ENCODE measurements around the gene TNS4. TPM values are rescaled to one million over a fixed set of nuclear protein-coding genes. Genes with fewer than 3 reads are reported as not detected.

Gene TNS4
- total RNA-seq, 4 donors from 2014 or later: 1.8 to 2.1 TPM; not detected in 2

DNA sequence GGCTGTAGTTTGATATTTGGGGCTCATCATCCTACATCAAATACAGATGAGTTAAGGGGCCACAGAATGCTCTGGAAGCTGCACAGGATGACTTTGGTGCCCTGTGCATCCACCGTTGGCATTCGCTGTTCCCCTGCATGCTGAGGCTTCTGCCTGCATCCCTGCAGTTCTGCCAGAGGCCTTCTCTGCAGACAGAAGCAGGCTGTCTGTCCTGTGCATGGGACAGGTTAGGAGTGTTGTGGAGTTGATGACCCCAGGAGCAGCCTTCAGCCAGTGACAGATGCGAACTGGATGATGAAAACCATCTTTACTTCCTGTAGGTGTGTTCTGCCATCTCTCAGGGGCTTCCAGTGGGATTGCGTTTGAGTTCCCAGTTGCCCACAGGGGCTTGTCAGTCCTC, 13.6 kb upstream of the TNS4 start:
- TF ChIP-seq, protein P1, sequence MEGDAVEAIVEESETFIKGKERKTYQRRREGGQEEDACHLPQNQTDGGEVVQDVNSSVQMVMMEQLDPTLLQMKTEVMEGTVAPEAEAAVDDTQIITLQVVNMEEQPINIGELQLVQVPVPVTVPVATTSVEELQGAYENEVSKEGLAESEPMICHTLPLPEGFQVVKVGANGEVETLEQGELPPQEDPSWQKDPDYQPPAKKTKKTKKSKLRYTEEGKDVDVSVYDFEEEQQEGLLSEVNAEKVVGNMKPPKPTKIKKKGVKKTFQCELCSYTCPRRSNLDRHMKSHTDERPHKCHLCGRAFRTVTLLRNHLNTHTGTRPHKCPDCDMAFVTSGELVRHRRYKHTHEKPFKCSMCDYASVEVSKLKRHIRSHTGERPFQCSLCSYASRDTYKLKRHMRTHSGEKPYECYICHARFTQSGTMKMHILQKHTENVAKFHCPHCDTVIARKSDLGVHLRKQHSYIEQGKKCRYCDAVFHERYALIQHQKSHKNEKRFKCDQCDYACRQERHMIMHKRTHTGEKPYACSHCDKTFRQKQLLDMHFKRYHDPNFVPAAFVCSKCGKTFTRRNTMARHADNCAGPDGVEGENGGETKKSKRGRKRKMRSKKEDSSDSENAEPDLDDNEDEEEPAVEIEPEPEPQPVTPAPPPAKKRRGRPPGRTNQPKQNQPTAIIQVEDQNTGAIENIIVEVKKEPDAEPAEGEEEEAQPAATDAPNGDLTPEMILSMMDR (IDR thresholded peaks at IDR 0.05): no peak
- DNase-seq (ENCODE audit: low spot score) (no peak), ATAC-seq (ENCODE audit: low FRiP score) (no peak)

DNA sequence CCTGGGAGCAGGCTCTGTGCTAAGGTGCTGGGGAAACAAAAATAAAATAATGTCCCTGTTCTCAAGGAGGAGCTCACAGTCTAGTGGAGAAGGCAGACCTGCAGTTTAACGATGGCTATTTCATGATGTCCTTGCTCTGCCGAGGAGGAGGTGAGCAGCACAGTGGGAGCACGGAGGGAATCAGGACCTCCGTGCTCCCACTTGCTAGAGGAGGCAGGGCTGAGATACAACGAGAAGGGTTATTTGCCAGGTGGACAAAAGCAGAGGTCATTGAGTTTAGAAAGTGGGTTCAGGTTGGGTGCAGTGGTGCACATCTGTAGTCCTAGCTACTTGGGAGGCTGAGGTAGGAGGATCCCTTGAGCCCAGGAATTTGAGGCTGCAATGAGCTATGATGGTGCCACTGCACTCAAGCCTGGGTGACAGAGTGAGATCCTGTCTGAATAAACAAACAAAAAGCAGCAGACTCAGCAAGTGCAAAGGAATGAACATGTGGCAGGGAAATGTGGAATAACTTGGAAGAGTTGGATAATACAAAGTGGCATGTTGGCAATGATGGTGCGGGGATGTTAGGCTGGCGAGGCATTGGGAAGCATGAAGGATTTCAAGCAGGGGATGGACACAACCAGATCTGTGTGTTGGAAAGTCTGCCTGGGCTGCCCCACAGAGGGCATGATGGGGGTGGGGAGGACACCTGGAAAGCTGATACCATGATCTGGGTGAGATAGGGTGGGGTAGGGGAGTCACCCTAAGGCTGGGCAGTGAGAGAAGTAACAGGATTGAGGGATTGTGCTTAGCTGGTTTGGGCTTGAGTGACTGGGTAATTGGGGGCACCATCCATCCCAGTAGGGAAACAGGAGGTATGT, 12.8 kb upstream of the TNS4 start:
- TF ChIP-seq, protein P1 (IDR thresholded peaks at IDR 0.05): no peak

DNA sequence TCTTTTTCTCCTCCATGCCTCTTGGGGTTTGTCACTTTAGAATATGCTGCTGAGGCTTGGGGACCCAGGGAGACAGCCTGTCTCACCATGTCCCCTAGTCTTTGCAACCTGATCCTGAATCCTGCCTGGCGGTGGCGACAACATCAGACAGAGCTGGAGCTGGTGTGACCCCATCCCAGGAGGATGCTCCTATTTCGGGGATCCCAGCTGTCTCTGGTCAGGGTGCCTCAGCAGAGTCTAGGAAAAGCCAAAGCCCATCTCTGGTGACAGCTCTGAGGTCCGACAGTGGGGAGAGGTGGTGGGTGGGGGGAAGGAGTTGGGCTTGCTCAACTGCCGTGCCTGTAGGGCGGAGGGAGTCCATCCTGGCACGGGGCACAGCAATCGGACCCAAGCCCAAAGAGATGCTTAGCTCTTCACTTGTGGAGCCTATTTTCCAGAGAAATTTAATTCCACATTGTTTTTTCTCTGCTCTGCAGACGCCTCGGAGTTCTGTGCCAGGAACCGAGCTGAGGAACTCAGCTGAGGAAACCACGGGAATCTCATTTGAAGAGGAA, 10.3 kb upstream of the TNS4 start:
- ATAC-seq (ENCODE audit: low FRiP score): no peak
- no peak for DNase-seq (ENCODE audit: low spot score)
- TF ChIP-seq, protein P1 (IDR thresholded peaks at IDR 0.05): no peak

More for the DNA sequence above, 12.8 kb upstream of the TNS4 start:
- DNase-seq (ENCODE audit: low spot score) (no peak), ATAC-seq (ENCODE audit: low FRiP score) (no peak)

GRCh38 chr17:40511136-40511535, 9.7 kb upstream of the TNS4 start:
- DNase-seq (ENCODE audit: low spot score) (no peak), ATAC-seq (ENCODE audit: low FRiP score) (no peak)
- TF ChIP-seq, protein P1 (IDR thresholded peaks at IDR 0.05): no peak

GRCh38 chr17:40510328-40510648, 8.9 kb upstream of the TNS4 start:
- DNase-seq (ENCODE audit: low spot score) (no peak), ATAC-seq (ENCODE audit: low FRiP score) (peak; percentile 75)
- TF ChIP-seq, protein P1 (IDR thresholded peaks at IDR 0.05): no peak

GRCh38 chr17:40509626-40510327, 8.4 kb upstream of the TNS4 start:
- no peak for DNase-seq (ENCODE audit: low spot score)
- TF ChIP-seq, protein P1 (IDR thresholded peaks at IDR 0.05): no peak
- no peak for ATAC-seq (ENCODE audit: low FRiP score)

All from omental fat pad (tissue), 4 donors.